Endothelial cell of umbilical vein (primary cell): ENCODE measurements around the gene TNRC6B.

Experiments used
- EZH2 ChIP-seq: IDR thresholded peaks from 2 replicates; pipeline ENCODE4 v1.6.1; 2012; ENCODE audit warnings: borderline replicate concordance, low read depth, mild to moderate bottlenecking, moderate library complexity, low read length, inconsistent platforms; ENCODE audit not compliant: severe bottlenecking
- FOS ChIP-seq: IDR thresholded peaks from 2 replicates; pipeline ENCODE4 v1.6.1; 2011; ENCODE audit warnings: mild to moderate bottlenecking, low read length, moderate library complexity, borderline replicate concordance; ENCODE audit not compliant: insufficient read depth
- GATA2 ChIP-seq: IDR thresholded peaks from 2 replicates; pipeline ENCODE4 v1.7.0; 2011; ENCODE audit warnings: low read depth, mild to moderate bottlenecking, moderate library complexity, mixed read lengths, low read length; ENCODE audit not compliant: insufficient read length, insufficient read depth
- JUN ChIP-seq: IDR thresholded peaks from 2 replicates; pipeline ENCODE4 v1.6.1; 2011; ENCODE audit warnings: borderline replicate concordance, low read depth; ENCODE audit not compliant: insufficient read length, insufficient read depth
- MYC ChIP-seq: IDR thresholded peaks from one replicate; pipeline ENCODE4 v1.6.1; 2011; ENCODE audit warnings: mild to moderate bottlenecking, low read depth, low read length
- POLR2A ChIP-seq: IDR thresholded peaks from 2 replicates; pipeline ENCODE4 v1.6.1; 2012; ENCODE audit warnings: low read depth, mild to moderate bottlenecking, control low read depth, low read length
- POLR2AphosphoS5 ChIP-seq: IDR thresholded peaks from 2 replicates; pipeline ENCODE4 v1.6.1; 2012; ENCODE audit warnings: low read depth, mild to moderate bottlenecking, control low read depth, low read length, moderate library complexity; ENCODE audit not compliant: insufficient read depth
- TF ChIP-seq, protein P1 (sequence below), 2 donors: IDR thresholded peaks; 1 replicate in 1 of 2; 2 replicates in 1 of 2; pipeline ENCODE4 v1.5.1; 2011; ENCODE audit warnings: low read length in 2 of 2, mild to moderate bottlenecking in 2 of 2, moderate library complexity in 2 of 2, control low read depth in 1 of 2, inconsistent platforms in 1 of 2, low read depth in 1 of 2; ENCODE audit not compliant: insufficient read depth in 1 of 2; ENCODE audit errors: extremely low read depth in 1 of 2

DNA sequence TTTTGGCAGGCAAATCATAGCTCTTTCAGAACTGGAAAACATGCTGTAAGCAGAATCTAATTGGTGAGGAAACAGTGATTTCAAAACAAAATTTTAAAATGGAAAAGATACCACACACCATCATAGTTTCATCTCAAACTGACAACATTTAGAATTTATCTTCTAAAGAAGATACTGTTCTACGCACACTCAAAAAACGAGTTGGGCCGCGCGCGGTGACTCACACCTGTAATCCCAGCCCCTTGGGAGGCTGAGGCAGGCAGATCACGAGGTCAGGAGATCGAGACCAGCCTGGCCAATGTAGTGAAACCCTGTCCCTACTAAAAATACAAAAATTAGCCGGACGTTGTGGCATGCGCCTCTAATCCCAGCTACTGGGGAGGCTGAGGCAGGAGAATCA lies 124.4 kb downstream of the TNRC6B start:
- TF ChIP-seq, protein P1, sequence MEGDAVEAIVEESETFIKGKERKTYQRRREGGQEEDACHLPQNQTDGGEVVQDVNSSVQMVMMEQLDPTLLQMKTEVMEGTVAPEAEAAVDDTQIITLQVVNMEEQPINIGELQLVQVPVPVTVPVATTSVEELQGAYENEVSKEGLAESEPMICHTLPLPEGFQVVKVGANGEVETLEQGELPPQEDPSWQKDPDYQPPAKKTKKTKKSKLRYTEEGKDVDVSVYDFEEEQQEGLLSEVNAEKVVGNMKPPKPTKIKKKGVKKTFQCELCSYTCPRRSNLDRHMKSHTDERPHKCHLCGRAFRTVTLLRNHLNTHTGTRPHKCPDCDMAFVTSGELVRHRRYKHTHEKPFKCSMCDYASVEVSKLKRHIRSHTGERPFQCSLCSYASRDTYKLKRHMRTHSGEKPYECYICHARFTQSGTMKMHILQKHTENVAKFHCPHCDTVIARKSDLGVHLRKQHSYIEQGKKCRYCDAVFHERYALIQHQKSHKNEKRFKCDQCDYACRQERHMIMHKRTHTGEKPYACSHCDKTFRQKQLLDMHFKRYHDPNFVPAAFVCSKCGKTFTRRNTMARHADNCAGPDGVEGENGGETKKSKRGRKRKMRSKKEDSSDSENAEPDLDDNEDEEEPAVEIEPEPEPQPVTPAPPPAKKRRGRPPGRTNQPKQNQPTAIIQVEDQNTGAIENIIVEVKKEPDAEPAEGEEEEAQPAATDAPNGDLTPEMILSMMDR (IDR thresholded peaks at IDR 0.05; ENCODE audit: extremely low read depth in 1 of 2, insufficient read depth in 1 of 2, low read depth in 1 of 2, low read length in 2 of 2) = no peak
- TF ChIP-seq JUN (no peak), EZH2 (no peak), POLR2AphosphoS5 (no peak), POLR2A (no peak), FOS (no peak), GATA2 (no peak), MYC (no peak)
